ENCODE measurements around the gene NSRP1.

GRCh38 chr17:30197416-30197815 is 80.8 kb downstream of the NSRP1 start:
- TF ChIP-seq CTCF (IDR thresholded peaks at IDR 0.05 in 2 of 3, conservative IDR thresholded peaks at IDR 0.05 in 1 of 3; ENCODE audit: control insufficient read depth in 2 of 3, extremely low read depth in 1 of 3, insufficient read depth in 1 of 3, low read depth in 3 of 3, low read length in 3 of 3), result no peak
- TF ChIP-seq SP1 (IDR thresholded peaks at IDR 0.05; ENCODE audit: low read depth, low read length), result no peak
- TF ChIP-seq FOXM1 (IDR thresholded peaks at IDR 0.05; ENCODE audit: low read depth, low read length), result no peak
- TF ChIP-seq JUND (IDR thresholded peaks at IDR 0.05; ENCODE audit: low read depth, low read length), result no peak
- TF ChIP-seq RFX5 (IDR thresholded peaks at IDR 0.05; ENCODE audit: low read depth, low read length), result no peak
- TF ChIP-seq ZNF384 (IDR thresholded peaks at IDR 0.05; ENCODE audit: borderline replicate concordance, low read depth, low read length), result no peak
- TF ChIP-seq RAD21 (IDR thresholded peaks at IDR 0.05; ENCODE audit: insufficient read depth, low read depth, low read length), result no peak
- no peak for TF ChIP-seq CBX5 (IDR thresholded peaks at IDR 0.05; ENCODE audit: low read depth)
- TF ChIP-seq JUNB (IDR thresholded peaks at IDR 0.05), result no peak
